ENCODE measurements around the gene TTC9C. TPM values are rescaled to one million over a fixed set of nuclear protein-coding genes. Genes with fewer than 3 reads are reported as not detected.

TTC9C gene
- total and polyA plus RNA-seq, 11 donors = 7.4 to 23.5 (median 13.9) TPM

DNA sequence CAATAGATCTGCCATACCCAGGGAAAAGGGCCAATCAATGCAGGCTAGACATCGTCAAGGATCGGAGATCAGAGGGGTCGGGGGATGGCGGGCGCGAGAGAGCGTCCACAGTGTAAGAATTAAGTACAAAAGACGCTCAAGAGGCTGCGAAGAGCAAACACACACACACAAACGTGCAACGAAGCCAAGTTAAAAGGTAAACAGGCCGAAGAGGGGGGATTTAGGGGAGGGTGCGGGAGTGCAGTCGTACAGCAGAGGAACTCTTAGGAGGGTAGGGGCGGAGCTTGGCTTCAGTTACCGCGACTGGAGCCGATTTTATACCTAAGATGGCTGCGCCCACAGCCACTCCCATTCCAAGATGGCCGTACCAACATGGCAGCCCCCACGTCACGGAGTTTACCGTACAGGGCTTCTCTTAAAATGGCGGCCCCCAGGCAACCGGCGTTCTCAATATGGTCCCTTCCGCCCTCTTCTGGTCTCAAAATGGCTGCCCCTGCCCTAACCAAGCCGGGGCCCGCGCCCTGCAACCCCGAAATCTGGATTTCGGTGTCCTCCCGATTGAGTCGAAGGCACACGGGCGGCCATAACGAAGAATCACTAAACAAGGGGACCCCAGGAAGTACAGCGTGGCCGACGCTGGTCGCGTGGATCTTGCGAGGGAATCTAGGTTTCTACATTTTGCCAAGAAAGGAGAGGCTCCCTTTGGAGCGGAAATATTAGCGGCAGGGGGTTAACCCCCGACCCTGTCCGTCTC is 18.9 kb upstream of the TTC9C start:
- H3K27ac ChIP-seq = peak overlapping the region; percentile 90 to 99 (median 97)
- peak in 1 of 2 donors; percentile 63 for TF ChIP-seq POLR2A (IDR thresholded peaks at IDR 0.05)
- TF ChIP-seq, protein P1, sequence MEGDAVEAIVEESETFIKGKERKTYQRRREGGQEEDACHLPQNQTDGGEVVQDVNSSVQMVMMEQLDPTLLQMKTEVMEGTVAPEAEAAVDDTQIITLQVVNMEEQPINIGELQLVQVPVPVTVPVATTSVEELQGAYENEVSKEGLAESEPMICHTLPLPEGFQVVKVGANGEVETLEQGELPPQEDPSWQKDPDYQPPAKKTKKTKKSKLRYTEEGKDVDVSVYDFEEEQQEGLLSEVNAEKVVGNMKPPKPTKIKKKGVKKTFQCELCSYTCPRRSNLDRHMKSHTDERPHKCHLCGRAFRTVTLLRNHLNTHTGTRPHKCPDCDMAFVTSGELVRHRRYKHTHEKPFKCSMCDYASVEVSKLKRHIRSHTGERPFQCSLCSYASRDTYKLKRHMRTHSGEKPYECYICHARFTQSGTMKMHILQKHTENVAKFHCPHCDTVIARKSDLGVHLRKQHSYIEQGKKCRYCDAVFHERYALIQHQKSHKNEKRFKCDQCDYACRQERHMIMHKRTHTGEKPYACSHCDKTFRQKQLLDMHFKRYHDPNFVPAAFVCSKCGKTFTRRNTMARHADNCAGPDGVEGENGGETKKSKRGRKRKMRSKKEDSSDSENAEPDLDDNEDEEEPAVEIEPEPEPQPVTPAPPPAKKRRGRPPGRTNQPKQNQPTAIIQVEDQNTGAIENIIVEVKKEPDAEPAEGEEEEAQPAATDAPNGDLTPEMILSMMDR (IDR thresholded peaks at IDR 0.05) = peak in 4 of 12 donors; percentile 8 to 50 (median 26)
- no peaks in the 10 kb centered on the region for H3K9me3 ChIP-seq
- H3K4me3 ChIP-seq = peak overlapping the region; percentile 38 to 75 (median 64)
- ATAC-seq (peak; percentile 84 to 92 (median 88)), DNase-seq (peak; percentile 97 to 99 (median 98))
- H3K4me1 ChIP-seq = peaks cover 0 to 72% (median 45%) of the 10 kb centered on the region in 12 donors
- no peaks in the 10 kb centered on the region for H3K27me3 ChIP-seq
- 1 to 3% (median 1%) methylated on average over 29 to 47 of the region's 47 CpGs for WGBS, 4 donors
- intact Hi-C loops (cut with DNase I) = loop anchor here in 2 of 10 donors (1.0 to 5.0 kb wide), 4 partner anchors 17 to 42 kb away; partner anchors contain the start of genes C11orf98 (in 1 of the 2), CSKMT (in 1 of the 2), HNRNPUL2 (in 1 of the 2) and LBHD1 (in 1 of the 2)
- peaks cover 0 to 46% (median 41%) of the 10 kb centered on the region in 9 donors for H3K36me3 ChIP-seq

DNA sequence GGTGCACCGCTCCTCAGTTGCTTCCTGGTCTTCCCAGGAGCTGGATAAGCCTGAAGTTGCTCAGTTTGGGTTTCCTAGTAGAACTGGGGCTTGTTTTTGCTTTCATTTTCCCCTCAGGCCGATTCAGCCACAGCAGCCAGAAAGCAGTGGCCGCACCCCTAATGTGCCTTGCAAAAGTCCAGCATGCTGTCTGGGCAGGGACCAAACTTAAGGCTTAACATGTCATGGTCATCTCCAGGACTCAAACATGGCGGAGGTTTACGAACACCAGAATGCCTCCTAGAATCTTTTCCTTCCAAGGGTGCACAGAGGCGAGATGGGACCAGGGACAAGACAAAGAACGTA is 18.3 kb upstream of the TTC9C start:
- Histone ChIP-seq H3K27me3 (no peaks in the 10 kb centered on the region), H3K4me3 (peak overlapping the region; percentile 21 to 75 (median 64)), H3K4me1 (peaks cover 0 to 72% (median 44%) of the 10 kb centered on the region in 12 donors), H3K9me3 (no peaks in the 10 kb centered on the region), H3K36me3 (peaks cover 0 to 50% (median 47%) of the 10 kb centered on the region in 9 donors), H3K27ac (peak overlapping the region; percentile 90 to 99 (median 97))
- 63 to 74% (median 67%) methylated on average over 7 of the region's 7 CpGs for WGBS, 4 donors
- no peak for TF ChIP-seq POLR2A (IDR thresholded peaks at IDR 0.05)
- TF ChIP-seq, protein P1 (IDR thresholded peaks at IDR 0.05) = no peak
- DNase-seq (no peak), ATAC-seq (peak in 1 of 4 donors; percentile 0)
- intact Hi-C loops (cut with DNase I) = loop anchor here in 2 of 10 donors (2.0 kb wide), 1 partner anchor 17 kb away; the partner anchor contains the start of gene HNRNPUL2 (in 2 of the 2)

DNA sequence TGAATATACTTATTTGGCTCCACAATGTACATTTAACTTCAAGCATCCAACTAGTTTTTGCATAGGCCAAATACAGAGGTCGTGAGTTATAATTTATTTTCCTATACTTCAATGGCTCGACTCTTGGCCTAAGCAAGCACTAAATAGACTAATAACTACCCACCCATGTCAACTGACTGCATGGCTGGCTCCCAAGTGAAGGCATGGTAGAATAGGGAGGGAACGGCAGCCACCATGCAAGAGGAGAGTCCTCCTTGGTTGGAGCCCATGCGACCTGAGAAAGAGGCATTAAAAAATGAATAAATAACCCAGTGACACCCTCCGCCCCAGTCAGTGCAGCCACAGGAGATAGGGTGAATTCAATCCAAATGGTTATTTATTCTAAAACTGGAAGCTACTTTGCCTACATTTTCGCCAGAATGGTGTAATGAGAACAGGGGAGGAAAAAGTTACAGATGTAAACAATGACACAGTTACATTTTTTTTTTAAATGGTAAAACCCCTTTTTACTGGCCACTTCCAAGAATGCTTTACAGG is 15.9 kb upstream of the TTC9C start:
- peaks cover 0 to 53% (median 29%) of the 10 kb centered on the region in 12 donors for H3K4me1 ChIP-seq

More for the DNA sequence above, 15.9 kb upstream of the TTC9C start:
- TF ChIP-seq, protein P1 (IDR thresholded peaks at IDR 0.05) = no peak
- no peak for TF ChIP-seq POLR2A (IDR thresholded peaks at IDR 0.05)
- Histone ChIP-seq H3K36me3 (peaks cover 9 to 73% (median 70%) of the 10 kb centered on the region in 9 donors), H3K27me3 (no peaks in the 10 kb centered on the region), H3K27ac (peak overlapping the region in 10 of 12 donors; percentile 32 to 80 (median 62)), H3K4me3 (no peak overlapping the region), H3K9me3 (no peaks in the 10 kb centered on the region)
- DNase-seq = no peak
- ATAC-seq = no peak
- 85 to 90% (median 87%) methylated on average over 6 of the region's 6 CpGs for WGBS, 4 donors
- intact Hi-C loops (cut with DNase I) = no loop called here
